IPS-20b (cell line): ENCODE results near the gene LITAFD.
"Not testable (repeated sequence)": the region's sequence is repeated elsewhere in the genome, so short reads cannot be mapped to it uniquely, and the experiment has no call there.

Source experiments
- H3K27ac ChIP-seq: one replicate; pipeline ENCODE4 v1.5.1; 2013; ENCODE audit warnings: low read length
- H3K27me3 ChIP-seq: 2 replicates; pipeline ENCODE4 v1.6.1; 2013; ENCODE audit warnings: mild to moderate bottlenecking, low read length, inconsistent platforms; ENCODE audit not compliant: insufficient read depth
- H3K36me3 ChIP-seq: 2 replicates; pipeline ENCODE4 v1.6.1; 2013; ENCODE audit warnings: low read depth, mild to moderate bottlenecking, inconsistent platforms, low read length, moderate library complexity; ENCODE audit not compliant: insufficient read depth
- H3K4me1 ChIP-seq: 2 replicates; pipeline ENCODE4 v1.6.1; 2013; ENCODE audit warnings: mild to moderate bottlenecking, control low read depth, inconsistent platforms, low read length, moderate library complexity; ENCODE audit not compliant: insufficient read depth
- H3K4me3 ChIP-seq: 2 replicates; pipeline ENCODE4 v1.5.1; 2013; ENCODE audit warnings: mild to moderate bottlenecking, low read length, inconsistent platforms
- H3K9ac ChIP-seq: 2 replicates; pipeline ENCODE4 v1.6.1; 2013; ENCODE audit warnings: low read depth, mild to moderate bottlenecking, inconsistent platforms, low read length, moderate library complexity
- H3K9me3 ChIP-seq: 2 replicates; pipeline ENCODE4 v1.6.1; 2013; ENCODE audit warnings: mild to moderate bottlenecking, low read depth, low read length, inconsistent platforms; ENCODE audit not compliant: insufficient read depth

Gene LITAFD

DNA sequence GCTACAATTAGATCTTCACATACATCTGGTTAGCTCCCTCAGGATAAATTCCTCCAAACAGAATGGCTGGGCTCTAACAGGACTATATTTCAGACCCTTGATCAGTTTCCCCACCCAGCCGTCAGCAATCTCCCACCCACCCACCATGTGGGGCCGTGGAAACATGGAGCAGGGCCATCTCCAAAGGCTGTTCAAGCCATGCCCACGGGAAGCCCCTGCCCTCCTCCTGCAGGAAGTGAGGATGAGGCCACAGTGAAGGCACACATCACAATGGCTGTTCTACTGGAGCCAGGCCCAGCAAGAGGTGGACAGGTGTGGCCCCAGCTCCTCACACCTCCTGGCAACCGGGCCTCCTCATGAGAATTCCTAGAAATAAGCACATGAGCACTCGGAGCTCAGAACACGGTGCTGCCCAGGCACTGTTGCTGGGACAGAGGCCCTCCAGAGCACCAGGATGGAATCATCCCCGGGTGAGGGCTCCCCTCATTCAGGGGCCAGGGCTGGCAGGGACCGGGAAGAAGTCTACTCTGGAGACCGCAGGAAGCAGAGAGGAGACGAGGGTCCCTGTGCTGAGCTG, at the start of gene LITAFD:
Gene LITAFD, plus strand, starts transcription at position 311 of the 577 bp plus-strand sequence. CDS start 2,005 bp downstream, outside the sequence.
- Histone ChIP-seq H3K9me3 (no peaks in the 10 kb centered on the region), H3K4me3 (no peak within 1 kb of the TSS), H3K9ac (no peak within 1 kb of the TSS), H3K27ac (no peak within 1 kb of the TSS), H3K36me3 (0 out of 2 replicates have a peak, but pooled peaks cover 1% of the 10 kb centered on the region), H3K27me3 (no peaks in the 10 kb centered on the region), H3K4me1 (peaks cover 15% of the 10 kb centered on the region)

GRCh38 chr16:8832717-8833105, 49.4 kb upstream of the LITAFD start:
- Histone ChIP-seq H3K9me3 (no peaks in the 10 kb centered on the region), H3K27me3 (no peaks in the 10 kb centered on the region), H3K27ac (peak overlapping the region; percentile 99), H3K36me3 (peaks cover 24% of the 10 kb centered on the region), H3K4me1 (peaks cover 34% of the 10 kb centered on the region), H3K4me3 (peak overlapping the region; percentile 53; the same call in 1 of the 2 replicates), H3K9ac (peak overlapping the region; percentile 93)

- H3K36me3 ChIP-seq, H3K4me1 ChIP-seq, H3K9me3 ChIP-seq, H3K27ac ChIP-seq, H3K9ac ChIP-seq, H3K27me3 ChIP-seq, H3K4me3 ChIP-seq: not testable (repeated sequence)
Observed at GRCh38 chr16:8836797-8837196, 45.4 kb upstream of the LITAFD start.

GRCh38 chr16:8837594-8837993, 44.6 kb upstream of the LITAFD start:
- not testable (repeated sequence) for H3K9ac ChIP-seq, H3K27ac ChIP-seq, H3K4me3 ChIP-seq, H3K4me1 ChIP-seq, H3K27me3 ChIP-seq, H3K9me3 ChIP-seq, H3K36me3 ChIP-seq

DNA sequence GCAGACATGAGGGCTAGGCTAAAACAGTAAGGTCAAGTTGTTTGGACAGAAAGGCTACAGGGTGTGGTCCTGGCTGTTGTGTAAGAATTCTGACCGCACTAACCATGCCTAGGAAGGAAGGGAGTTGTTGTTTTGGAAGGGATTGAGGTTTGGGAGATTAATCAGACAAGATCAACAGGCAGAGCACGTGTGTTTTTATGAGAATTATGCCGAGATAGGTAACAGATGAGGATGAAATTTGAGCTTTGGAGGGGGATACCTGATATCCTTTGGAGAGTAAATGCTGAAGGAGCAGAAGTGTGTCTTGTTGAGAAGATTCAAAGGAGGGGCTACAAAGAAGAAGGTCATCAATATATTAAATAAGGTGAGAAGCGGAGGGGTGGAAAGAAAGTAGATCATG, 40.1 kb upstream of the LITAFD start:
- not testable (repeated sequence) for H3K9ac ChIP-seq, H3K9me3 ChIP-seq, H3K4me1 ChIP-seq, H3K27ac ChIP-seq, H3K4me3 ChIP-seq, H3K27me3 ChIP-seq
- peaks cover 17% of the 10 kb centered on the region; the same call in 1 of the 2 replicates for H3K36me3 ChIP-seq

DNA sequence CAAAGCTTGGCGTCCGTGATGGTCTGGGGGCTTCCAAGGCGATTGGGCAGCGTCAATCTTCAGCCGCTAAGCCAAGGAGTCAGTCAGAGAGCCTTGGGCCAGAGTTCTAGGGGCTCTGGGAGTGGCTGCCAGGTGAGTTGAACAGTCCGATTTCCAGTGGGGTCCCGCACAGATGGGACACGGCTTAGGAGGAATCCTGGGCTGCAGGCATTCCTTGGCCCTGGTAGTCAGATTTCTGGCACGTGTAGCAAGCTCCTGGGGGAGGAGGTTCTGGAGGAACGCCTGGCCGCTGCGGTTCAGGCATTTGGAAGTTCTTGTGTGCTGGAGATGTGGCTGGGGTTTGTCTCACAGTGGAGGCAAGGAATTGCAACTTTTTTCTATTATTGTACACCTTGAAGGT, 38.9 kb upstream of the LITAFD start:
- H3K4me1 ChIP-seq, H3K9ac ChIP-seq, H3K4me3 ChIP-seq, H3K27ac ChIP-seq, H3K27me3 ChIP-seq, H3K9me3 ChIP-seq: not testable (repeated sequence)
- peaks cover 25% of the 10 kb centered on the region; the same call in 1 of the 2 replicates for H3K36me3 ChIP-seq

DNA sequence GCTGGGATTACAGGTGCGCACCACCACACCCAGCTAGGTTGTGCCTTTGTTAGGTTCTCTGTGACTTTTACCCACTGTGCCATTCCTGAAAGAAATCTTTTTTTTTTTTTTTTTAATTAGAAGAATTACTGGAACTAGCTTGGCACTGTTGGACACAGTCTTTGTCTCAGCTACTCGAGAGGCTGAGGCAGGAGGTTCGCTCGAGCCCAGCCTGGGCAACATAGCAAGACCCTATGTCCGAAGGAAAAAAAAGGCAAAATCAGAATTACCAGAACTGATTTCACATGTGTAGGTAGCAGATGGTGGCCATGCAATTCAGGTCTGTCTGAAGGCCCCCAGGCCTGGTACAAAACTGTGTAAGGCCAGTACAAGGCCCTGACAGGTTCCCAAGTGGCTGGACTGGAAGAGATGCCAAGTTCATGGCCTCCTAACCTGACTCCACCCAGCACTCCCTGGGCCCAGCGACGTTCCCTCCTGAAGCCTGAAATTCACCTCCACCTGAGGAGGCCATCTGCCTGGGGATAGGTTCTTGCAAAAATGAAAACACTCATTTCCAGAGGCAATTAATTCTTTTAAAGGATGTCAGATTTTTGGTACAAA, 36.4 kb upstream of the LITAFD start:
- no peaks in the 10 kb centered on the region for H3K9me3 ChIP-seq
- H3K36me3 ChIP-seq, result peaks cover 50% of the 10 kb centered on the region
- H3K9ac ChIP-seq, result no peak overlapping the region
- H3K4me1 ChIP-seq, result peaks cover 9% of the 10 kb centered on the region
- no peaks in the 10 kb centered on the region for H3K27me3 ChIP-seq
- no peak overlapping the region for H3K4me3 ChIP-seq
- no peak overlapping the region for H3K27ac ChIP-seq

DNA sequence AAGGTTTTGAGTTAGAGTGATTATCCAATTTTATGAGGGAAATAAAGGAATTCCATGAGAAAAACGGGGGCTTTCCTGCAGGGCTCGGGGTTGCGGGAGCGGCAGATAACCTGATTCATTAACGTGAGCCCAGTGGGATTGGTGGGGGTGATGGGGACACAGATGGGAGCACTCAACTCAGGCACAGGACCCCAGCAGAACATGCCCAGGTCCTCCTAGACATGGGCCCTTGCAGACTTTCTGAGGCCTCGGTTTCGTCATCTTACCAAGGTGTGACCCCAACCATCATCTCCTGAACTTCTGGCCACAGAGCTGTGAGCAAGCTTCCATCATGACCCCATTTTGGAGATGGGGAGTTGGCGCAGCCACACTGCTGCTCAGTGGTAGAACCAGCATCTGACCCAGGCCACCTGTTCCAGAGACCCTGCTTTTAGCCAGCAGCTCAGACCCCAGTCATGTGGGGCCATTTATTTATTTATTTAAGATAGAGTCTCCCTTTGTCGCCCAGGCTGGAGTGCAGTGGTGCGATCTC, 35.7 kb upstream of the LITAFD start:
- peaks cover 9% of the 10 kb centered on the region for H3K4me1 ChIP-seq
- no peak overlapping the region for H3K9ac ChIP-seq
- no peak overlapping the region for H3K4me3 ChIP-seq
- H3K27ac ChIP-seq, result no peak overlapping the region
- H3K9me3 ChIP-seq, result no peaks in the 10 kb centered on the region
- peaks cover 55% of the 10 kb centered on the region for H3K36me3 ChIP-seq
- H3K27me3 ChIP-seq, result no peaks in the 10 kb centered on the region

DNA sequence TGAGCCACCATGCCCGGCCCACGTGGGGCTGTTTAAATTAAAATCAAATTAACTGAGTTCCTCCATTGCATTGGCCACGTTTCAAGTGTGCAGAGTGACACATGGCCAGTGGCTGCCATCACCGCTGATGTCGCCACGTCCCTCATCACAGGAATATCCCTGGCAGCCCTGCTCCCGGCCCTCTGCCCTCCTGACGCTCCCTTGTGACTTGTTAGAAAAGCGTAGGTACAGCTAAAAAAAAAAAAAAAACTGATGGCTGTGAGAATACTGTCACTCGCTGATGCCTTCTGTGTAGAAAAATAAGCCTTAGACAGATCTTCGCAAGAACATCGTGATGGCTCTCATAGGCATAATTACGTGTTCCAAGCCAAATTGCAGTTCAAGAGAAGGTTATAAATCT, 35.0 kb upstream of the LITAFD start:
- peaks cover 9% of the 10 kb centered on the region for H3K4me1 ChIP-seq
- no peaks in the 10 kb centered on the region for H3K27me3 ChIP-seq
- H3K36me3 ChIP-seq, result peaks cover 62% of the 10 kb centered on the region
- no peak overlapping the region for H3K27ac ChIP-seq
- no peaks in the 10 kb centered on the region for H3K9me3 ChIP-seq
- no peak overlapping the region for H3K9ac ChIP-seq
- H3K4me3 ChIP-seq, result no peak overlapping the region

- Histone ChIP-seq H3K9me3 (no peaks in the 10 kb centered on the region), H3K27me3 (no peaks in the 10 kb centered on the region), H3K36me3 (peaks cover 67% of the 10 kb centered on the region), H3K4me1 (peaks cover 9% of the 10 kb centered on the region), H3K9ac (no peak overlapping the region), H3K4me3 (no peak overlapping the region), H3K27ac (no peak overlapping the region)
Observed at GRCh38 chr16:8847623-8848022, 34.5 kb upstream of the LITAFD start.

GRCh38 chr16:8848231-8848938, 33.8 kb upstream of the LITAFD start:
- peaks cover 9% of the 10 kb centered on the region for H3K4me1 ChIP-seq
- H3K4me3 ChIP-seq, result no peak overlapping the region
- H3K9ac ChIP-seq, result no peak overlapping the region
- peaks cover 74% of the 10 kb centered on the region for H3K36me3 ChIP-seq
- H3K27ac ChIP-seq, result no peak overlapping the region
- no peaks in the 10 kb centered on the region for H3K27me3 ChIP-seq
- no peaks in the 10 kb centered on the region for H3K9me3 ChIP-seq

DNA sequence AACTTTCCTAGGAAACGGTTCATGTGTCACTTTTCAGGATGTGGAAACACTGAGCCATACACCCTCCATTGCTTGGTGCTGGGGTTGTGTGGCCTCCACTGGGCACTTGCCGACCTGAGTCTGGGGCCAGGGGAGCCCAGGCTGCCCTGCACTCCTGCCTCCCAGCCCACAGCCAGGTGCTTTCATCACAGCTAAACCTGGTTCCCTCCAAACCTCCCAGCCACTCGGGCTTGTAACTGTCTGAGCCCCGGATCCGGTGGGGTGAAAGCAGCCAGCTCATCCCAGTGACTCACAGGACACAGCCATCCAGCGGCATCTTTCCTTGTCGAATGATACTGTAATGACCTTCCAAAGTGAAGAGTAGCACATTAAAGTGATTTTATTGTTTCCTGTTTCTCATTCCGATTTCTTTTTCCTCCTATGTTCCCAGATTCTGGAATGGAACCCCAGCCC, 33.2 kb upstream of the LITAFD start:
- Histone ChIP-seq H3K4me1 (peaks cover 9% of the 10 kb centered on the region), H3K4me3 (no peak overlapping the region), H3K36me3 (peaks cover 80% of the 10 kb centered on the region), H3K27me3 (no peaks in the 10 kb centered on the region), H3K9me3 (no peaks in the 10 kb centered on the region), H3K27ac (no peak overlapping the region), H3K9ac (no peak overlapping the region)
